ENCODE data around the gene RPS6KA3. TPM values are rescaled to one million over a fixed set of nuclear protein-coding genes. Genes with fewer than 3 reads are reported as not detected.
A peak's percentile ranks its signal among the peaks of the same experiment; 100 is the strongest.

The RPS6KA3 gene
- total RNA-seq, 1 donor, result 58.1 TPM

GRCh38 chrX:20280938-20281337, 14.2 kb upstream of the RPS6KA3 start:
- no peak for DNase-seq (ENCODE audit: low read depth)

GRCh38 chrX:20274121-20274520, 7.4 kb upstream of the RPS6KA3 start:
- H3K4me3 ChIP-seq (ENCODE audit: low read depth, low read length), result no peak overlapping the region
- no peak for DNase-seq (ENCODE audit: low read depth)
- TF ChIP-seq CTCF (IDR thresholded peaks at IDR 0.05; ENCODE audit: insufficient read depth, low read length), result no peak

More at GRCh38 chrX:20280938-20281337, 14.2 kb upstream of the RPS6KA3 start:
- no peak for TF ChIP-seq CTCF (IDR thresholded peaks at IDR 0.05; ENCODE audit: insufficient read depth, low read length)
- no peak overlapping the region for H3K4me3 ChIP-seq (ENCODE audit: low read depth, low read length)

- DNase-seq (ENCODE audit: low read depth), result no peak
- no peak for TF ChIP-seq CTCF (IDR thresholded peaks at IDR 0.05; ENCODE audit: insufficient read depth, low read length)
- H3K4me3 ChIP-seq (ENCODE audit: low read depth, low read length), result no peak overlapping the region
Measured at GRCh38 chrX:20271730-20272129, 5.0 kb upstream of the RPS6KA3 start.

- no peak for TF ChIP-seq CTCF (IDR thresholded peaks at IDR 0.05; ENCODE audit: insufficient read depth, low read length)
- no peak for DNase-seq (ENCODE audit: low read depth)
- no peak overlapping the region for H3K4me3 ChIP-seq (ENCODE audit: low read depth, low read length)
Measured at GRCh38 chrX:20271186-20271585, 4.5 kb upstream of the RPS6KA3 start.

GRCh38 chrX:20270562-20270890, 3.8 kb upstream of the RPS6KA3 start:
- no peak for TF ChIP-seq CTCF (IDR thresholded peaks at IDR 0.05; ENCODE audit: insufficient read depth, low read length)
- no peak overlapping the region for H3K4me3 ChIP-seq (ENCODE audit: low read depth, low read length)
- peak; percentile 18 for DNase-seq (ENCODE audit: low read depth)

- no peak overlapping the region for H3K4me3 ChIP-seq (ENCODE audit: low read depth, low read length)
- DNase-seq (ENCODE audit: low read depth), result no peak
- no peak for TF ChIP-seq CTCF (IDR thresholded peaks at IDR 0.05; ENCODE audit: insufficient read depth, low read length)
Measured at GRCh38 chrX:20269848-20270561, 3.3 kb upstream of the RPS6KA3 start.

Measured in fibroblast of the aortic adventitia (primary cell).